NCI-H1048 (cell line): ENCODE data around the gene CEMIP.

Experiments
- DNase-seq: peaks from one replicate; lab custom pipeline; 2025; lab: John Stamatoyannopoulos, UW

Gene CEMIP, protein sequence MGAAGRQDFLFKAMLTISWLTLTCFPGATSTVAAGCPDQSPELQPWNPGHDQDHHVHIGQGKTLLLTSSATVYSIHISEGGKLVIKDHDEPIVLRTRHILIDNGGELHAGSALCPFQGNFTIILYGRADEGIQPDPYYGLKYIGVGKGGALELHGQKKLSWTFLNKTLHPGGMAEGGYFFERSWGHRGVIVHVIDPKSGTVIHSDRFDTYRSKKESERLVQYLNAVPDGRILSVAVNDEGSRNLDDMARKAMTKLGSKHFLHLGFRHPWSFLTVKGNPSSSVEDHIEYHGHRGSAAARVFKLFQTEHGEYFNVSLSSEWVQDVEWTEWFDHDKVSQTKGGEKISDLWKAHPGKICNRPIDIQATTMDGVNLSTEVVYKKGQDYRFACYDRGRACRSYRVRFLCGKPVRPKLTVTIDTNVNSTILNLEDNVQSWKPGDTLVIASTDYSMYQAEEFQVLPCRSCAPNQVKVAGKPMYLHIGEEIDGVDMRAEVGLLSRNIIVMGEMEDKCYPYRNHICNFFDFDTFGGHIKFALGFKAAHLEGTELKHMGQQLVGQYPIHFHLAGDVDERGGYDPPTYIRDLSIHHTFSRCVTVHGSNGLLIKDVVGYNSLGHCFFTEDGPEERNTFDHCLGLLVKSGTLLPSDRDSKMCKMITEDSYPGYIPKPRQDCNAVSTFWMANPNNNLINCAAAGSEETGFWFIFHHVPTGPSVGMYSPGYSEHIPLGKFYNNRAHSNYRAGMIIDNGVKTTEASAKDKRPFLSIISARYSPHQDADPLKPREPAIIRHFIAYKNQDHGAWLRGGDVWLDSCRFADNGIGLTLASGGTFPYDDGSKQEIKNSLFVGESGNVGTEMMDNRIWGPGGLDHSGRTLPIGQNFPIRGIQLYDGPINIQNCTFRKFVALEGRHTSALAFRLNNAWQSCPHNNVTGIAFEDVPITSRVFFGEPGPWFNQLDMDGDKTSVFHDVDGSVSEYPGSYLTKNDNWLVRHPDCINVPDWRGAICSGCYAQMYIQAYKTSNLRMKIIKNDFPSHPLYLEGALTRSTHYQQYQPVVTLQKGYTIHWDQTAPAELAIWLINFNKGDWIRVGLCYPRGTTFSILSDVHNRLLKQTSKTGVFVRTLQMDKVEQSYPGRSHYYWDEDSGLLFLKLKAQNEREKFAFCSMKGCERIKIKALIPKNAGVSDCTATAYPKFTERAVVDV (N-terminal part only)

DNA sequence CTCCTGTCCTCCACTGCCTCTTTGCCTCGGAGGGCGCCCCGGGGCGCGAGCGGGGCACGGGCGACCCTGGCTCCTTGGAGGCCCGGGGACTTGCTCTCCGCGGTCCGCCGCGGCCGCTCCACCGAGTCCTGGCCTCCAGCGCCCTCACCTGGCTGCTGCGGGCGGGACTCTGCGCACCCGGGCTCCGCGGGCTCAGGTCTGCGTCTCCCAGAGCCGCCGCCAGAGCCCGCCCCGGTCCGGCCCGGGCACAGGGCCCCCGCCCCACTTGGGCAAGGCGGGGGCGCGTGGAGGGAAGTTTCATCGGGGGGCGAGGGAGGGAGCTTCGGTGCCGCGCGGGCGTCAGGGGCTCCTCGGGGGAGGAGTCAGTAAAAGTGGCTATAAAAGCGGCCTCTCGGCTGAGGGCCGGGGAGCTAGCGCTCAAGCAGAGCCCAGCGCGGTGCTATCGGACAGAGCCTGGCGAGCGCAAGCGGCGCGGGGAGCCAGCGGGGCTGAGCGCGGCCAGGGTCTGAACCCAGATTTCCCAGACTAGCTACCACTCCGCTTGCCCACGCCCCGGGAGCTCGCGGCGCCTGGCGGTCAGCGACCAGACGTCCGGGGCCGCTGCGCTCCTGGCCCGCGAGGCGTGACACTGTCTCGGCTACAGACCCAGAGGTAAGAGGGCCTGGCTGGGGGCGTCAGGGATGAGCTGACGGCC lies at the start of gene CEMIP:
Gene CEMIP, plus strand, starts transcription at position 407 of the 694 bp plus-strand sequence. CDS start 94,510 bp downstream, outside the sequence.
- DNase-seq = peak; percentile 36

DNA sequence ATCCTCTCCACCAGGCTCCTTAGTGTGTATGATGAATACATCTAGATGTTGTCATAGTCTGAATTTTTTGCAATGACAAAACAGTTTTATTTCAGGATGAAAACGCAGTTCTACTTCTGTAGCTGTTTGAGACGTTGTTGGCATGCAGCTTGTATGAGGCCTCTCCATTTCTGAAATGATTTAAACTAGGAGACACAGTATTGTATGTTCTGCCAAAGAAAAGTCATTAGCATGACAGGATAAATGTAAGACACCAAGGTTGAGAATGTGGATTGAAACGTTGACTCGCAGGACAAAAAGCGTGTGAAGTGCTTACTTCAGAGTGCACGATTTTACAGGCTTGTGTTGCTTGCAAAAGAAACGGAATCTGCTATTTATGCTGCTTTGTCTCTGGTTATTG lies 48.8 kb upstream of the CEMIP start:
- no peak for DNase-seq

DNA sequence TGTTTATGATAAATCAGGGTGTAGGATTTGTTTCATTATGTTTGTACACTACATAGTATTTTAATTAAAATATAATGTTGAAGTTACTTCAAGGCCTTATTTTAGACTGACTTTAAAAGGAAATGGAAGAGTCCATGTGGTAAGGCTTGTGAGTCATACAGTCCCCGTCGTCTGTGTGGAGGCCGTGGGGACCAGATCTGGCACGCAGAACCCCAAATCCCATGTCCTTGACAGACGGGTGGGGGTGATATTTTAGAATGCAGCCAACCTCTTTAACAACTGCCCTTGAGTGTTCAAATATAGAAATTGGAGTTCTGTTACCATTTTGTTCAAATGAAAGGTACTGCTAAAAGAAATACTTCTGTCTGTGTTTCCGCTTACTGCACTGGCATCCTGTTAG lies 48.2 kb upstream of the CEMIP start:
- DNase-seq = no peak

DNA sequence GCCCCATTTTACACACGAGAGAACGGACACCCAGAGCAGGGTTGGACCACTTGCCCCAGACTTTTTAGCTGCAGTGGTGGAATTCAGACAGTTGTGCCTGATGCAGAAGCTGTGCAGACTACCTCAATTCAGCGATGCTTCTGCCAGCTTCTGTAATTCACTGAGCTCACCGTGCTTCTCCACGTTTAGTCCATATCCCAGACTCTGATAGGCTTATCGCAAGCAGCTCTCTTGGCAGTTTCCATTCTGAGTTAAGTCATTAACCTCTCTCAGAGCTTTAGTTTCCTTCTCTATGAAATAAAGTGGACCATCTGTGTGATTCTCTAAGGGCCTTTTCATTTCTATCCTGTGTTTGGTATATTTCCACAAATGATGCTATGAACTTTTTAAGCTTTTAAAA lies 47.0 kb upstream of the CEMIP start:
- DNase-seq = no peak

DNA sequence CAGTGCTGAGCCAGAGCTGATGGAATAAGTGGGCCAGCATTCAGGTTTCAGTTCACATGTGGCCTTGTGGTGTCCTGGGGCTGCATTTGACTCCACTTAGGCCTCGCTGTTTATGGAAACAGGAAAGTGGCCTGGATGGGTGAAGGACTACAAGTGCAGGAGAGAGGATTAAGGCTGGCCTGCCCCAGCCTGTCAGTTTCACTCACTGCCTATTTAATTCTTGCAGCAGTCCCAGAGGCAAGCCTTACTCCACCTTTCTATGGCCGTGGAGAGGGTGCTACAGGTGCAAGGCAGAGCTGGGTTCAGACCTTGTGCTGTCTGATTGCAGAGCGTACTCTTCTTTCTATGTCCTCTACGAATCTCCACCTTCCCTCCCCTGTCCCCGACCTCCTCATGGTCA lies 46.4 kb upstream of the CEMIP start:
- DNase-seq = no peak

DNA sequence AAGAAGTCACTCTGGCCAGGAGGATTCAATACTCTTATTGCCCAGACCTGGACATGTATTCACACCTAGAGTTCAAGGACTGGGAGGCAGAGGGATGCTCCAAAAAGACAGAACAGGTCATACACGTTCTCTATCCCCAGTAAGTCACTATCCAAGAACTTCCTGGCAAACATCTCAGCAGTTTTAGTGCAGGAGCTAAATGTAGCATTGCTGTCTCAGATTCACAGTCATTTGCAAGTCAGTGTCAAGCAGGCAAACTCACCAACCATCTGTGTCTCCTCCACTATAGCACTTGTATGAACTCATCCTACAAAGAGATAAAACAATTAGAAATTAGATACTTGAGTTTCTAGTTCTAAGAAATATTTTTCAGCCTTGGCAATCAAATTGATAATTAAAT lies 45.7 kb upstream of the CEMIP start:
- no peak for DNase-seq

DNA sequence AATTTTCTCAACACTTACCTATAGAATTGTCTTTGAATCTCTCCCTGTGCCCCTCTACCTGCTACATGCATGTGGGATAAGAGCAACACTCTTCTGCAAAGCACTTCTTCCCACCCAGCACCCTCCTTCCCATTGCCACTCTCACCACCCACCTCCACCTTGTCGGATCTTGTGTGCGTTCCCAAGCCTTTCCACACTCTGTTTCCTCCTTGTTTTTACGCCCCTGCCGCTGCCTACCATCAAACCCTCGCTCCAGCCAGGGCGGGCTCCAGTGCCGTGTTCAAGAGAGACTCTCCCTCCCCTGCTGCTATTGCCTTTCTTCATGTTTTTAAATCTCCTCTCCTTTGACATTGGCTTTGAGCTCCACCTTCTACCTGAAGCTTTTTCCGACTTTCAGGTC lies 43.8 kb upstream of the CEMIP start:
- DNase-seq = no peak

DNA sequence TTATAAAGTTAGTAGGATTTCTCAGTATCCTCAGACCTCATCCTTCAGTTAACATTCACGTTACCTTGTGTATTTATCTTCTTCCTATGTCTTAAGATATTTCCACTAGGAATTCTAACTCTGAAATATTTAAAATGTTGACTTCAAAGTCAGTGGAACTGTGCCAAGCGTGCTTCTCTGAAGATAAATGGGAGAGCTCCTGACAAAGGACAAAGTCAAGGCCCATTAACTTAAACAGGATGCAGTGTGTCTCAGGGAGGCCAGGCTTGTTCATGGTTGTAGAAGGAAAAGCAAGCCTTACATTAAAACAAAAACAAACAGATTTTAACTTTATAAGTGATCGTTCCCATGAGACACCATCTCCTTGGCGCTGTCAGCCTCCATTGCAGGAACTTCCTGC lies 42.6 kb upstream of the CEMIP start:
- no peak for DNase-seq

DNA sequence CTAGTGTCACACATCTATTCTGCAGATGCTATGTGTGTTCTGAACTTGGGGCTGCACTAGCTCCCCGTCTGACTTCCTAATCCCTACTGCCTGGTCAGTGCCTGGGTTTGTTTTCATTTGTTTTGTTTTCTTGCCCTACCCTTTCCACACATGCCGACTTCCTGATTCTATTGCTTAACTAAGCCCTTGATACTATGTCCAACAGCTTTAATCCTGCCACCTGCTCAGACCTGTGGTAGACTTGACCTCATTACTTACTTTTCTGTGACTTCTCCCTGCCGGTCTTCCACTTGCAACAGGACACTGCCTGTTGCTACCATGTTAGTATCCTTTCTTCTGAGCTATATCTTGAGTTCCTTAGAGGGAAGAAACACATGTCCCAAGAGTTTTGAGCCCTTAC lies 39.3 kb upstream of the CEMIP start:
- no peak for DNase-seq

DNA sequence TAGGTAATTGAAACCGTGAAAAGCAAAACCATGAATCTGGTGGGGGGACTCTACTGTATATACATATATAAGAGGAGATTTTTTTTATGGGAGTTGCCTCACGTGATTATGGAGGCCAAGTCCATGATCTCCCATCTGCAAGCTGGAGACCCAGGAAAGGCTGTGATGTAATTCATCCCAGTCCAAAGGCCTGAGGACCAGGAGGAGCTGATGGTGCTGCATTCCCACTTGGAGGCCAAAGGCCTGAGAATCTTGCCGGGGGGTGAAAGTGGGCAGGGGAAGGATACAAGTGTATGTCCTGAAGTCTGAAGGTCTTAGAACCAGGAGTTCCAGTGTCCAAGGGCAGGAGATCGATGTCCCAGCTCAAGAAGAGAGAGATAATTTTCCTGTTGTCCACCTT lies 37.1 kb upstream of the CEMIP start:
- no peak for DNase-seq

DNA sequence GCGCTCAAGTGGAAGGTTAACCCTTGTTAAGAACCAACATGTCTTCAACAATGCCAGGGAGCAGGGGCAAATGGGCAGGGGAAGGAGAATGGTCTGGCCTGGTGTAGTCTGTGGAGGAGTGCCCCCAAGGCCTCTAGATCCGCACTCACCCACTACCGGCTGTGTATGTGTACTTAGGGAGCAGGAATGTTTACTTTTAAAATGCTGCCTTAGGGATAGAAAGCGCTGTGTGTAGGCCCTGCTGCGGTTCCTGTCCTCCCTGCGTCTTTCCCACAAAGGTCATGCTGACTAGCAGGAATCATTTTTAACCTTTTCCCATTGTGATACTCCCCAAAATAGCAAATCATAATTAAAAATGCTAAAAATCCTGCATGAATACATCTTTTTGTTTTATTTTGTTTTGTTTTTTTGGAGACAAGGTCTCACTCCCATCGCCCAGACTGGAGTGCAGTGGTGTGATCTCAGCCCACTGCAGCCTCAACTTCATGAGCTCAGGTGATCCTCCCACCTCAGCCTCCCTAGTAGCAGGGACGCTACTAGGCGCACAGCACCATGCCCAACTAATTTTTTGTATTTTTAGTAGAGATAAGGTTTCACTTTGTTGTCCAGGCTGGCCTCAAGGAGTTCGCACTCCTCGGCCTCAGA lies 35.9 kb upstream of the CEMIP start:
- DNase-seq = no peak

DNA sequence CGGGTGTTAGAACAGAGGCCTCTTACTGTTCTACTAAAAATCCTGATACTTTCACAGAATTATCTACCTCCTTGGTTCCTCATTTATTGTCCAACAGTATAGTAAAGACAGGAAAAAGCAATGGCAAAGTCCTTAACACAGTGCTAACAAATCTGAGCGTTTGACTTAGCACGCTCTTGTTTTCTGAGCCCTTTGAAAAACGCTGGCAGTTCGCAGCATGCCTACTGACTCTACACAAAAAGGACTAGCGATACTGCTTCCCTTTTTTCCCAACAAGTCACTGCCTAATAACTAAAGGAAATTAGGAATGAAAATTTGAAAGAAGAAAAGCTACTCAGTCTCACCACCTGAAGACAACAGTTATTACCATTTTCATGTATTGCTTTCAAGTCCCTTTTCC lies 34.8 kb upstream of the CEMIP start:
- DNase-seq = no peak

DNA sequence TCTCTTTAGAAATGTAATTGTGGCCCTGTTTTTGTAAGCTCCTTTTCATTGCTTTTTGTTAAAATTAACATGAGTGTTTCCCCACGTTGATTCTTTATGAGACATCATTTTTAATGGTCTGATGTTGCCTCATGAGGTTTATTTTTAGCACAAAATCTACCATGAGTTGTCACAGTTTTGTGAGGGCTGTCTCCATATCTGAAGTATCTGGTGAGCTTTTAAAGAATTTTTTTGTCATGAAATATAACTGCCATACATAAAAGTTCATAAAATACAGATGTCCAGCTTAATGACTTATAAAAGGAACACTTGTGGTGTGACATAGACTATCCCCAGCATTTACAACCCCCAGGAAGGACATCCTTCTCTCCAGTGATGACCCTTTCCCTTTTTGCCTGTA lies 34.3 kb upstream of the CEMIP start:
- no peak for DNase-seq

DNA sequence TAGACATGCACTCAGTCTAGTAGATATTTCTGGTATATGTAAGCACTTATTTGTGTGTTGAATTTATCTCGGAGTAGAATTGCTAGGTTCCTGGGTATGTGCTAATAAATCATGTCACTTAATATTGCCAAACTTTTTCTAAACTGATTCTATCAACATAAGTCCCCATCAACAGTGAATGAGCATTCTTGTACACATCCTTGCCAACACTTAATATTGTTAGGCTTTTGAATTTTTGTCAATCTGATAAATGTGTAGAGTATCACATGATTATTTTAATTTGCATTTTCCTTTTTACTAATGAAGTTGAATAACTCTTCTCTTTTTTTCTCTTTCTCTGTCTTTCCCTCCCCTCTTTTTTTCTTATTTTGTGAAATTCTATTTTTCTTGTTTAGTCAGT lies 33.3 kb upstream of the CEMIP start:
- DNase-seq = no peak

DNA sequence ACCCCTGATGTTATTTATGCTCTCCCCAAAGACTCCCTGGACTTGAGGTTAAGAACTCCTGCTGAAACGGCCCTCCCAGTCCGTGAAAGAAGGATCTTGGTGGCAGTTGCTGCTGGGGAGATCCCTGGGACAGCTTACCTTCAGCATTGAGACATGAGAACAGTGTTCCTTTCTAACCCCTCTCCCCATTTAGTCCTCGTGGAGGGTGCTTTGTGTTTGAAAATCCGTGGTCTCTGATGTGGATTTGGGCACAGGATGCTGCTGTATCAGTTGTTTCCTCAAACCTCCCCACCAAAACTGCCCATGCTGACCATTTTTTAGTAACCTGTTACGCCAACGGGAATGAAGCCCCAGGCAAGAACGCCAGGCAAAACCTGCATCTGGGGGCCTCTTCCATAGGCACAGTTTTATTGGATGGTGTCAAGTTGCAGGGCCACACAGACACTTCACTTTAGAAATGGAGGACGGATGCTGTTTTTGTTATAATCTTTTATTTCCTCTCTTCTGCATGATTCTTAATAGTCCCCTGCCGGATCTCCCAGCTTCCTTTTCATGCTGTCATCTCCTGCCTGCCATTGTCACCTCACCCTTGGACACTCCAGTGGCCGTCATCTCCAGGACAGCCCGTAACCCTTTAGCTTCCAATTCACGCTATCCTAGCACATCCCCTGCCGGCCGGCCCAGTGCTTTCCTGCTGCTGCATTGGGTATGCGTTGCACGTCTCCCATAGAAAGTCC lies 31.7 kb upstream of the CEMIP start:
- no peak for DNase-seq

DNA sequence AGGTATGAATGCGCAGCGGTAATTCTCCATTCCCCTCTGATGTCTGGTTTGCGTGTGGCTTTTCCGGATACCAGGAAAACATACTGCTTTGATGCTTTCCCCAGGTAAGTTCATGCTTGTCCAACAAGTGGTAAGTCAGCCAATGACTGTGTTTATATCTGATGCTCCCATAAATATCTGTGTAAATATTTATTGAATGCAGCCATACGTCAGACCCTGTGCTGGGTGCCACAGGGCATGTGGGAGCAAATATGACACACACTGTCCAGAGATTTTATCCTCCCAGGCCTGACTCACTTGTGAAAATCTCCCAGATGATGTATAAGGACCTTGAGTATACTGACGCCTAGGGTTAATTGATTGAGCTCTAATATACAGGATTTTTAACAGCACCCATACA lies 29.6 kb upstream of the CEMIP start:
- DNase-seq = no peak

DNA sequence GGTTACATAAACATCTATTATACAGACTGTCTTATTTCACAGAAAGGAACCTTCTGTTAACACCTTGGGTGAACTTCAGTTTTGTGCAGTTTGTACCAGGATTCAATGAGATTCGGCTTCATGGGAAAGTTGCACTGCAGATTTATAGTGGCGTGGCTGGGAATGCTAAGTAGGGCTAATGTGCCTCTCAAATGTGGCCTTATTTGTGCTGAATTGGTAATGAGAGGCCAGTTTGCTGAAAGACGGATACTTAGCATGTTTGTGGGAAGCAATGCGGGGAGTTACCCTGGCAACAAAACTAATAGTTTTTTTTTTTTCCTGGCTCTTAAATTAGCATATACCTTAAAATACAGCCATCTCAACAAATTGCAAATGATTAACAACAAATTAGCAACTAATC lies 28.6 kb upstream of the CEMIP start:
- no peak for DNase-seq

DNA sequence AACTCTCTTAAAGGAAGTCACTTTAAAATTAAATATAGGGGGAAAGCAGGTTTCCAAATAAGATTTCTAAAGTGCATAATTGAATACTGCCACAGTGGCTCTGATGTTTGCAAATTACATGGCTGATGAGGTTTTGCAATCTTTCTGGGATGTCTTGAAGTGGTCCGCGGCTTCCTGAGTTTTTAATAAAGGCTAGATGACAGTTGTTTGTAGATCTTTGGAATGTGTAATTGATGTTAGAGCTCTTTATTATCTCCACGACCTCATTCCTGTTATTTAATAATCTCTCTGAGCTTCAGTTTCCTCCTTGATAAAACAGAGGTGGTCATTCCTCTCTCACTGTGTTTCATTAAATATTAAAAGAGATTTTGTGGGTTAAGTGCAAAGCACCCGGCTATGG lies 27.0 kb upstream of the CEMIP start:
- no peak for DNase-seq

DNA sequence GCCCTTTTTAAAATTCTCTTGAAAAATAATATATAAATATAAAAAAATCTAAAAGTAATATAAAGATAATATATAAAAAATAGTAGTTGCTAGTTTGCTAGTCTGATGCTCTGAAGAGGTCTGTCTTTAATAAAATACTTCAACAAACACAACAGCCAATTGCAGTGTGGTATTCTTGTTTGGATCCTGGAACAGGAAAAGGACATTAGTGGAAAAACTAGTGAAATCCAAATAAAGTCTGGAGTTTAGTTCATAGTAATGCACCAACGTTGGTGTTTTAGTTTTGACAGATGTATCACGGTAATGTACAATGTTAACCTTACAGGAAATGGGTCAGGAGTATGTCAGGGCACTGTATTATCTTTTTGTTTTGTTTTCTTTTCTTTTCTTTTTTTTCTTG lies 26.0 kb upstream of the CEMIP start:
- DNase-seq = no peak

DNA sequence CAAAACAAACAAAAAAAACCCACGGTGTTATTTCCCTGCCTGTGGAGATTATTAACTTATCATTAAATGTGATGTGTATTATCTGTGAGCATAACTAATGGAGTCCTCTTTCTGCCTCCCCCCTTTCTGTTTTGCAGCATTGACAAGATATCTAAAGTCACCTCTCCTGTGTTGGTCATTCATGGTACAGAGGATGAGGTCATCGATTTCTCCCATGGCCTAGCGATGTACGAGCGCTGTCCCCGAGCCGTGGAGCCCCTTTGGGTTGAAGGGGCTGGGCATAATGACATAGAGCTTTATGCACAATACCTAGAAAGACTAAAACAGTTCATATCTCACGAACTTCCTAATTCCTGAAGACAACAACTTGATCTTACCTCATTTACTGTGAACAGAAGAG lies 25.2 kb upstream of the CEMIP start:
- DNase-seq = no peak

DNA sequence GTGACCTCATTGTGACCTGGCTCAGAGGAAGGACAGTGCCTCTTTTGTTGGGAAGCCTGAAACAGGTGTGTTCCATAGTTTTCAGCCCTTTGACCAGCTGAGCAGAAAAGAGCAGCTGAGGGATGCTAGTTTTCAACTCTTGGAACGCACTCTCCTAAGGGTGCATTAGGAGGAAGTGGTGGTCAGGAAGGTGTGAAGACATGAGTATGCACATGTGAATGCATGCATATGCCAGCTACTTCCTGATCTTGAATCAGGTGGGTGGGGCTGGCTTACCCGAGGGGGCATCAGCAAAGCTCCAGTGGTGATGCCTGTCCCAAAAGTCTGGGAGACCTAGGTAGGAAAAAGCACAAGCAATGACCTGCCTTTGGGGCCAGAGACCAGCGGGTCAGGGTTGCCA lies 23.3 kb upstream of the CEMIP start:
- DNase-seq = no peak
